Stomach (tissue), 4 donors: ENCODE measurements around the gene PRR4.

Source experiments
- EP300 ChIP-seq: sonication (generic); formaldehyde crosslinking; IDR thresholded peaks from one replicate; pipeline ENCODE4 v1.6.1; 2017; ENCODE audit warnings: antibody characterized with exemption
- POLR2A ChIP-seq, 4 donors: fragments of 450-650 bp; IDR thresholded peaks; one replicate each; pipeline ENCODE4 v1.6.1; 2016; ENCODE audit warnings: antibody characterized with exemption in 4 of 4, control low read depth in 2 of 4, mild to moderate bottlenecking in 1 of 4, moderate library complexity in 1 of 4

GRCh38 chr12:10896854-10897253 is 47.6 kb upstream of the PRR4 start:
- TF ChIP-seq POLR2A (IDR thresholded peaks at IDR 0.05) (no peak), EP300 (no peak)
